ENCODE data around the gene PEF1. TPM values are rescaled to one million over a fixed set of nuclear protein-coding genes. Genes with fewer than 3 reads are reported as not detected.

PEF1 gene
- total RNA-seq, 2 experiments from 2014 or later = 48.8 to 59.3 TPM

- CTCF ChIA-PET = no interaction called here
- no peaks in the 10 kb centered on the region for H3K9me3 Mint-ChIP-seq (ENCODE audit: low read depth)
- H3K4me1 Mint-ChIP-seq = no peaks in the 10 kb centered on the region
- DNase-seq (no peak), ATAC-seq (no peak)
- no peak overlapping the region for H3K27ac Mint-ChIP-seq
- no peaks in the 10 kb centered on the region for H3K36me3 Mint-ChIP-seq (ENCODE audit: low read depth)
- peaks cover 2% of the 10 kb centered on the region for H3K27me3 Mint-ChIP-seq
- no peak overlapping the region for H3K4me3 Mint-ChIP-seq
- intact Hi-C loops (cut with DNase I, micrococcal nuclease) = no loop called here
- POLR2A ChIA-PET = no interaction called here
These were observed 62.6 kb downstream of the PEF1 start for GRCh38 chr1:31581821-31582810.

DNA sequence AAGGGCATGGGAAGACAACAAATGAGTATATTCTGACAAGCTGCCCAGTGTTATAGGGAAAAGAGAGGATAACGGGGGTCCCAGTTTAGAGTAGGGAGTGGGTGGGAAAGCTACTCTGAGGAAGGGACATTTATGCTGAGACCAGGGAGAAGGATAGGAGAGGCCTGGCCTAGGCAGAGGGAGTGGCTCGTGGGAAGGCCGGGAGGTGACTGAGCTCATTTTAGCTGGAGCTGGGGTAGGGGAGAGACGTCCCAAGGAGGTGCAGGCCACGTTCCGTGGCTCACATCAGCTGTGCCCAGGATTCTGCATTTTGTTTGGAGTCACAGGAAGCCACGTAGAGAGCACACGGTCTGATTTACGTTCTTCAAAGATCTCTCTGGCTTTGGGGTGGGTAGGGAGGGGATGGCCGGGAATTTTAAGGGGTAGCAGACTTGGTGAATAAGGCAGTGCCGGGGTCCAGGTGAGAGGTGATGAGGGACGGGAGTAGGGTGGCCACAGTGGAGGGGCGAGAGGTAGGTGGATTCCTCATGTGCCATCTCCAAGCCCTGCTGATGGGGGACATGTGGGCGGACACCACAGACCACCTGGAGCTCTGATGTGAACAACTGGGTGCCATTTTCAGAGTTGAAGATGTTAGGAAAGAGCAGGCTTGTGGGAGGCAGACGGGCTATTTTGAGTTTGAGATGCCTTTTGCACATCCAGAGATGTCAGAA is 63.6 kb downstream of the PEF1 start:
- ChIA-PET POLR2A (interaction anchor here (0.6 kb wide), 1 partner anchor 526 kb away, joined by 3 read pairs; no protein-coding TSS in a partner anchor), CTCF (interaction anchor here (1.0 kb wide), 1 partner anchor 64 kb away, joined by 4 read pairs; the partner anchor contains the start of gene PEF1)
- no peaks in the 10 kb centered on the region for H3K36me3 Mint-ChIP-seq (ENCODE audit: low read depth)
- peaks cover 4% of the 10 kb centered on the region for H3K27me3 Mint-ChIP-seq
- ATAC-seq (no peak), DNase-seq (no peak)
- H3K4me1 Mint-ChIP-seq = peaks cover 2% of the 10 kb centered on the region
- no peak overlapping the region for H3K4me3 Mint-ChIP-seq
- intact Hi-C loops (cut with DNase I, micrococcal nuclease) = no loop called here
- no peak overlapping the region for H3K27ac Mint-ChIP-seq
- no peaks in the 10 kb centered on the region for H3K9me3 Mint-ChIP-seq (ENCODE audit: low read depth)

DNA sequence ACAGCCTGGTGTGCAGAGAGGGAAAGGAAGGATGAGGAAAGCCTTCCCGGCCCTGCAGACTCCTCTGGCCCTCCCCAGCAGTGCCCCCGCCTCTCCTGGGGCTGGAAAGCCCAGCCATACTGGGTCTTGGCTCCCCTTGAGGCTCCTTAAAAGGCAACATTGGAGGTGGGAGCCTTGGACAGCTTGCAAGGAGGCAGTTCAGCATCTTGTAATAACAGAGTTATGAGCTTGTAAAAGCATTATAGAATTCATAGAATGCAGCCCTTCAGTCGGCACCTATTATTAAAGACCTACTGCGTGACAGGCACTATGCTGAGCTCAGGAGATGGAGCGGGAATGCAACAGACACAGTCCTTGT is 64.2 kb downstream of the PEF1 start:
- ChIA-PET CTCF (interaction anchor here (1.0 kb wide), 1 partner anchor 64 kb away, joined by 4 read pairs; the partner anchor contains the start of gene PEF1), POLR2A (no interaction called here)
- H3K4me3 Mint-ChIP-seq = no peak overlapping the region
- no peak overlapping the region for H3K27ac Mint-ChIP-seq
- intact Hi-C loops (cut with DNase I, micrococcal nuclease) = no loop called here
- ATAC-seq (no peak), DNase-seq (no peak)
- no peaks in the 10 kb centered on the region for H3K36me3 Mint-ChIP-seq (ENCODE audit: low read depth)
- no peaks in the 10 kb centered on the region for H3K9me3 Mint-ChIP-seq (ENCODE audit: low read depth)
- H3K27me3 Mint-ChIP-seq = peaks cover 4% of the 10 kb centered on the region
- peaks cover 2% of the 10 kb centered on the region for H3K4me1 Mint-ChIP-seq

Other genes with a start within 250 kb of the PEF1 start
- gene SERINC2, start 231.7 kb downstream of the PEF1 start, total RNA-seq = under 1 TPM in 1 of 2 experiments, not detected in 1; 0.14 TPM
- gene TINAGL1, start 68.4 kb downstream of the PEF1 start, total RNA-seq = not detected
- gene HCRTR1, start 27.2 kb downstream of the PEF1 start, total RNA-seq = not detected
- gene COL16A1, start 59.1 kb upstream of the PEF1 start, total RNA-seq = under 1 TPM in 1 of 2 experiments, not detected in 1; 0.09 TPM
- 1 to 10 TPM; 1.2 TPM for gene ADGRB2, start 119.5 kb upstream of the PEF1 start, total RNA-seq
- under 1 TPM; 0.79 to 0.91 TPM for gene SPOCD1, start 171.1 kb upstream of the PEF1 start, total RNA-seq

All from activated CD4-positive, alpha-beta T cell treated with anti-CD3 and anti-CD28 coated beads for 36 hours (primary cell).